Astrocyte (in vitro differentiated cells and primary cell): Measurements from ENCODE around the gene SCAMP1. TPM values are rescaled to one million over a fixed set of nuclear protein-coding genes. Genes with fewer than 3 reads are reported as not detected.
A peak's percentile ranks its signal among the peaks of the same experiment; 100 is the strongest.

Source experiments
- DNase-seq: peaks from one replicate; pipeline ENCODE4 v3.0.0-alpha.2; 2010; ENCODE audit warnings: low read depth
- FAIRE-seq: peaks from 2 replicates; lab custom pipeline; 2011; peaks lifted over from hg19 to GRCh38; lab: Jason Lieb, UNC
- H2AFZ ChIP-seq: 2 replicates; pipeline ENCODE4 v1.6.0; 2012; ENCODE audit warnings: low read depth, low read length, inconsistent platforms
- H3K27ac ChIP-seq: 2 replicates; pipeline ENCODE4 v1.5.1; 2011; ENCODE audit warnings: low read depth, low read length, inconsistent platforms
- H3K27me3 ChIP-seq: 2 replicates; pipeline ENCODE4 v1.6.0; 2011; ENCODE audit warnings: low read length, inconsistent platforms; ENCODE audit not compliant: insufficient read depth
- H3K36me3 ChIP-seq: 2 replicates; pipeline ENCODE4 v1.5.1; 2011; ENCODE audit warnings: low read length, inconsistent platforms; ENCODE audit not compliant: insufficient read depth
- H3K4me1 ChIP-seq: 2 replicates; pipeline ENCODE4 v1.5.1; 2011; ENCODE audit warnings: low read length, inconsistent platforms; ENCODE audit not compliant: insufficient read depth
- H3K4me2 ChIP-seq: 2 replicates; pipeline ENCODE4 v1.6.0; 2012; ENCODE audit warnings: low read length, inconsistent platforms
- H3K4me3 ChIP-seq: 2 replicates; pipeline ENCODE4 v1.5.1; 2011; ENCODE audit warnings: low read depth, mild to moderate bottlenecking, low read length, inconsistent platforms; ENCODE audit not compliant: insufficient read depth
- H3K79me2 ChIP-seq: 2 replicates; pipeline ENCODE4 v1.6.0; 2012; ENCODE audit warnings: mild to moderate bottlenecking, low read length, inconsistent platforms; ENCODE audit not compliant: insufficient read depth
- H3K9ac ChIP-seq: 2 replicates; pipeline ENCODE4 v1.6.0; 2012; ENCODE audit warnings: mild to moderate bottlenecking, low read length, inconsistent platforms
- H3K9me3 ChIP-seq: 2 replicates; pipeline ENCODE4 v1.5.1; 2012; ENCODE audit warnings: low read depth, mild to moderate bottlenecking, low read length, inconsistent platforms; ENCODE audit not compliant: insufficient read depth
- H4K20me1 ChIP-seq: 2 replicates; pipeline ENCODE4 v1.6.0; 2012; ENCODE audit warnings: low read length, inconsistent platforms; ENCODE audit not compliant: insufficient read depth
- H3K27ac Mint-ChIP-seq: one replicate; pipeline ENCODE4 v1.8.0; 2021; ENCODE audit warnings: mild to moderate bottlenecking, mixed read lengths; ENCODE audit not compliant: unreplicated experiment
- H3K27me3 Mint-ChIP-seq: one replicate; pipeline ENCODE4 v1.8.0; 2021; ENCODE audit warnings: low read depth, mixed read lengths; ENCODE audit not compliant: unreplicated experiment
- H3K36me3 Mint-ChIP-seq: one replicate; pipeline ENCODE4 v1.8.0; 2021; ENCODE audit warnings: low read depth, mixed read lengths; ENCODE audit not compliant: unreplicated experiment
- H3K4me1 Mint-ChIP-seq: one replicate; pipeline ENCODE4 v1.8.0; 2021; ENCODE audit warnings: low read depth, mixed read lengths; ENCODE audit not compliant: unreplicated experiment
- H3K4me3 Mint-ChIP-seq: one replicate; pipeline ENCODE4 v1.8.0; 2021; ENCODE audit warnings: mild to moderate bottlenecking, moderate library complexity, mixed read lengths; ENCODE audit not compliant: unreplicated experiment
- H3K9me3 Mint-ChIP-seq: one replicate; pipeline ENCODE4 v1.8.0; 2021; ENCODE audit warnings: mild to moderate bottlenecking, mixed read lengths; ENCODE audit not compliant: unreplicated experiment
- CTCF ChIP-seq: IDR thresholded peaks from 2 replicates; pipeline ENCODE4 v1.5.1; 2011; ENCODE audit warnings: low read depth, mild to moderate bottlenecking, inconsistent platforms, low read length, moderate library complexity; ENCODE audit not compliant: insufficient read depth
- EZH2 ChIP-seq: IDR thresholded peaks from 2 replicates; pipeline ENCODE4 v1.6.1; 2012; ENCODE audit warnings: mild to moderate bottlenecking, low read length, inconsistent platforms; ENCODE audit not compliant: insufficient read depth
- total RNA-seq: library from RNA; stranded (reverse); gene quantifications from 2 replicates; pipeline ENCODE4 v1.2.1, GENCODE V29; 2021

The SCAMP1 gene
- total RNA-seq, 1 donor from 2014 or later = 52.6 TPM

DNA sequence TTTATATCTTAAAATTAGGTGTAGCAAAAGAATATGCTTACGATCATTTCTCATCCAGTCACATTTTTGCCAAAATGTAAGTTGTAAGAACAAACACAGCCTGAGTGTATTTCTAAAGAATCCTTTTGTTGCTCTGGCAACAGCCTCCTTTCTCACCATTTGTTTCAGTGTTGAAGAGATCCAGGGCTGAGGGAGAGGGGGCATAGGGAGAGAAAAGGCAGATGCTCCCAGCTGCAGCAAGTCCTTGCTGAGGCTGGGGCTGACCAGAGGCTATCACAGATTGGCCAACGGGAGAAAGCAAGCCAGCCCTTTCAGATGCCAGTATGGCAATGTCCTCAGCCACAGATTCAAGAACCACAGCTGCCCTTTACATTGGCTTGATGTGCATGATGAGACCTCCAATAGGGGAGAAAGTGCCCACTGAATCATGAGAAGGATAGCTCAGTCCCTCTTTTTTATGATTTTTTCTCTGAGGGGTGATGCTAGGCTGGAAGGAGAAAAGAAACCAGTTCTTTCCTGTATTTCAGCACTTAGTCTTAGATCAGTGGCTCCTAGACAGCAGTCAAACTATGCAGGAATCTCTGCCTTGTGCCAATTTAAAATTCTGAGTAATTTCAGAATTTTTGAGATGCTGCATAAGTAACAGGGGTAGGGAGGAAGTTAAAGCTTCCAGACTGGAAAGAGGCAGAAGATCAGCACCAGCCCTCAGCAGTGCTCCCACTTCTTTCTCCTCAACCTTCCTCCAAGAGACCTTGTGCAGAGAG, 146.0 kb downstream of the SCAMP1 start:
- Histone ChIP-seq H3K27me3 (no peaks in the 10 kb centered on the region), H3K4me1 (peaks cover 61% of the 10 kb centered on the region), H3K9me3 (no peaks in the 10 kb centered on the region), H3K4me3 (no peak overlapping the region), H3K4me2 (no peak overlapping the region), H3K27ac (no peak overlapping the region), H4K20me1 (peaks cover 19% of the 10 kb centered on the region), H3K79me2 (peaks cover 35% of the 10 kb centered on the region), H3K9ac (peak overlapping the region; percentile 52), H2AFZ (no peak overlapping the region), H3K36me3 (no peaks in the 10 kb centered on the region)
- DNase-seq (no peak), FAIRE-seq (no peak)
- no peaks in the 10 kb centered on the region for H3K36me3 Mint-ChIP-seq
- H3K4me1 Mint-ChIP-seq = peaks cover 33% of the 10 kb centered on the region
- H3K4me3 Mint-ChIP-seq = no peak overlapping the region
- no peaks in the 10 kb centered on the region for H3K9me3 Mint-ChIP-seq
- H3K27me3 Mint-ChIP-seq = no peaks in the 10 kb centered on the region
- no peak for TF ChIP-seq CTCF
- no peak overlapping the region for H3K27ac Mint-ChIP-seq

DNA sequence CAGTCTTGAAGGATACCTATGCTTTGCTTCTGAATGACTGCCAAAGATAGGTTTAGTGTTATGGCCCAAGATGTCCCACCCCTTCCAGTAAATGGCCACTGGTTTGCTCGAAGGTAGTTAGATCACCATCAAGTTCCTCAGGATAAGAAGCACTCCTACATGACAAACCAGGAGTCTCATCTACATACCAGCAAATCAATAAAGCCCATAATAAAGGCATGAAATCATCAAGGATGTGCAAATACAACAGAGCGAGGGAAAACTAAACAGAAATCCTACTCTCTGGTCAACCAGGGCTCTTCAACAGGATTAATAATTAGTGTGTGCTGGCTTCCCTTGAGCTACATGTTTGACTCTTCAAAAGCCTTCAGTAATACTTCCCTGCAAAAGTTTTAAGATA, 147.1 kb downstream of the SCAMP1 start:
- Mint-ChIP-seq H3K9me3 (no peaks in the 10 kb centered on the region), H3K4me1 (peaks cover 28% of the 10 kb centered on the region), H3K27me3 (no peaks in the 10 kb centered on the region), H3K4me3 (no peak overlapping the region), H3K27ac (no peak overlapping the region), H3K36me3 (no peaks in the 10 kb centered on the region)
- FAIRE-seq (no peak), DNase-seq (no peak)
- H3K27ac ChIP-seq = no peak overlapping the region
- peaks cover 24% of the 10 kb centered on the region for H4K20me1 ChIP-seq
- no peaks in the 10 kb centered on the region for H3K27me3 ChIP-seq
- no peak overlapping the region for H2AFZ ChIP-seq
- H3K9me3 ChIP-seq = no peaks in the 10 kb centered on the region
- peak overlapping the region; percentile 4 for H3K4me2 ChIP-seq
- H3K4me1 ChIP-seq = peaks cover 50% of the 10 kb centered on the region
- H3K4me3 ChIP-seq = no peak overlapping the region
- peaks cover 29% of the 10 kb centered on the region for H3K79me2 ChIP-seq
- H3K9ac ChIP-seq = no peak overlapping the region
- TF ChIP-seq CTCF (no peak), EZH2 (no peak)
- H3K36me3 ChIP-seq = no peaks in the 10 kb centered on the region

- no peak overlapping the region for H3K27ac ChIP-seq
- Mint-ChIP-seq H3K9me3 (no peaks in the 10 kb centered on the region), H3K27ac (no peak overlapping the region), H3K4me1 (peaks cover 28% of the 10 kb centered on the region), H3K4me3 (no peak overlapping the region), H3K27me3 (no peaks in the 10 kb centered on the region), H3K36me3 (peaks cover 1% of the 10 kb centered on the region)
- DNase-seq (peak; percentile 62), FAIRE-seq (no peak)
- H3K9ac ChIP-seq = peak overlapping the region; percentile 7
- H3K79me2 ChIP-seq = peaks cover 23% of the 10 kb centered on the region
- no peak overlapping the region for H3K4me3 ChIP-seq
- no peaks in the 10 kb centered on the region for H3K27me3 ChIP-seq
- peak overlapping the region; percentile 37 for H3K4me2 ChIP-seq
- TF ChIP-seq EZH2 (no peak), CTCF (no peak)
- peaks cover 24% of the 10 kb centered on the region for H4K20me1 ChIP-seq
- no peaks in the 10 kb centered on the region for H3K36me3 ChIP-seq
- H3K4me1 ChIP-seq = peaks cover 50% of the 10 kb centered on the region
- no peak overlapping the region for H2AFZ ChIP-seq
- no peaks in the 10 kb centered on the region for H3K9me3 ChIP-seq
Measured at GRCh38 chr5:78508186-78508765, 147.9 kb downstream of the SCAMP1 start.
